Uterus (tissue), 2 donors: Measurements from ENCODE around the gene NTN5.

Source experiments
- CTCF ChIP-seq, 4 experiments: fragments of 200-600 bp in 2 of 4; fragments of 450-650 bp in 2 of 4; sonication (generic) in 2 of 4; IDR thresholded peaks; one replicate each; pipeline ENCODE4 v1.5.1; 2016 to 2019; ENCODE audit warnings: antibody characterized with exemption in 4 of 4, mild to moderate bottlenecking in 2 of 4, moderate library complexity in 1 of 4
- POLR2A ChIP-seq, 2 donors: fragments of 450-650 bp; IDR thresholded peaks; one replicate each; pipeline ENCODE4 v1.6.1; 2016; ENCODE audit warnings: antibody characterized with exemption in 2 of 2, mild to moderate bottlenecking in 1 of 2, moderate library complexity in 1 of 2

- no peak for TF ChIP-seq POLR2A (IDR thresholded peaks at IDR 0.05)
- no peak for TF ChIP-seq CTCF (IDR thresholded peaks at IDR 0.05)
These were observed 43.6 kb downstream of the NTN5 start for GRCh38 chr19:48629297-48629598.
